ENCODE results near the gene PRUNE2.

GRCh38 chr9:76643399-76644117, 262.4 kb downstream of the PRUNE2 start:
- no peak for TF ChIP-seq POLR2A (IDR thresholded peaks at IDR 0.05)
- TF ChIP-seq, protein P1, sequence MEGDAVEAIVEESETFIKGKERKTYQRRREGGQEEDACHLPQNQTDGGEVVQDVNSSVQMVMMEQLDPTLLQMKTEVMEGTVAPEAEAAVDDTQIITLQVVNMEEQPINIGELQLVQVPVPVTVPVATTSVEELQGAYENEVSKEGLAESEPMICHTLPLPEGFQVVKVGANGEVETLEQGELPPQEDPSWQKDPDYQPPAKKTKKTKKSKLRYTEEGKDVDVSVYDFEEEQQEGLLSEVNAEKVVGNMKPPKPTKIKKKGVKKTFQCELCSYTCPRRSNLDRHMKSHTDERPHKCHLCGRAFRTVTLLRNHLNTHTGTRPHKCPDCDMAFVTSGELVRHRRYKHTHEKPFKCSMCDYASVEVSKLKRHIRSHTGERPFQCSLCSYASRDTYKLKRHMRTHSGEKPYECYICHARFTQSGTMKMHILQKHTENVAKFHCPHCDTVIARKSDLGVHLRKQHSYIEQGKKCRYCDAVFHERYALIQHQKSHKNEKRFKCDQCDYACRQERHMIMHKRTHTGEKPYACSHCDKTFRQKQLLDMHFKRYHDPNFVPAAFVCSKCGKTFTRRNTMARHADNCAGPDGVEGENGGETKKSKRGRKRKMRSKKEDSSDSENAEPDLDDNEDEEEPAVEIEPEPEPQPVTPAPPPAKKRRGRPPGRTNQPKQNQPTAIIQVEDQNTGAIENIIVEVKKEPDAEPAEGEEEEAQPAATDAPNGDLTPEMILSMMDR (IDR thresholded peaks at IDR 0.05), result no peak
